GM21786 (cell line): Measurements from ENCODE around the gene KLHL29.

Source experiments
- ATAC-seq: cut with Tn5 transposase; IDR thresholded peaks from one replicate; pipeline ENCODE4 v1.9.1; 2021; ENCODE audit not compliant: unreplicated experiment

Gene KLHL29

GRCh38 chr2:23526835-23527790 is 142.1 kb downstream of the KLHL29 start:
- no peak for ATAC-seq

DNA sequence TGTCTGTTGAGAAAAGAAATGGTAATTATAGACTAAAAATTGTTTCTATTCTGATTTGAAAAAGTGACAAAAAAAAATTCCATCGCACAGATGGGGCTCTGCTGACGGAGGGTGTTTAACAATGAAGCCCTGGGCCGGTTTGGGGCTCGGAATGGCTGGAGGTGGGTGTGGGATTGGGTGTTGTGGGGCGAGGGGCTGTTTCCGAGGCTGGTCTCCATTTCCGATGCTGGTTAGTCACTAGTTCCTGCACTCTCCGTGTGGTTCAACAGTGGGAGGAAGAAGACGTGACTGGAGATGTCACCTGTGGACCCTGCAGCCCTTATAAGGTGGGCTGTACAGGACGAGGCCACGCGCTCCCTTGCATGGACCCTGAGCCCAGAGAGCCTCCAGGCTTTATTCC is 143.2 kb downstream of the KLHL29 start:
- ATAC-seq: no peak

DNA sequence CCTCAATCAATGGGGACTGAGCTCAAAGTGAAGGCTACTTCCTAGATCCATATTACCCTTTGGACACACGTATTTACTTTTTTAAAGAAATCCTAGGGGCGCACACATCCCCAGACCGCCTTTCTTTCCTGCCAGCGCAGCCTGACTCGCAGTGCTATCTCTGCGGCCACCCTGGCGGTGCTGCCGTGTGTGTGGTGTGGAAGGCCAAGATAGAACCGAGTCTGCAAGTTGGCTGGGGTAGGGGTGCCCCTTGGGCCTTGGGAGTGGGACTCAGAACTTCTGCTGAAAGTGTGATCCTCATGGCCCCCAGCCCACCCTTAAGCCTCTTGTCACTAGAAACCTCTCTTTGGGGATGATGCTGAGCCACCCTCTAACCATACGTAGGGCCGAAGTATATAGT is 143.7 kb downstream of the KLHL29 start:
- ATAC-seq: no peak

DNA sequence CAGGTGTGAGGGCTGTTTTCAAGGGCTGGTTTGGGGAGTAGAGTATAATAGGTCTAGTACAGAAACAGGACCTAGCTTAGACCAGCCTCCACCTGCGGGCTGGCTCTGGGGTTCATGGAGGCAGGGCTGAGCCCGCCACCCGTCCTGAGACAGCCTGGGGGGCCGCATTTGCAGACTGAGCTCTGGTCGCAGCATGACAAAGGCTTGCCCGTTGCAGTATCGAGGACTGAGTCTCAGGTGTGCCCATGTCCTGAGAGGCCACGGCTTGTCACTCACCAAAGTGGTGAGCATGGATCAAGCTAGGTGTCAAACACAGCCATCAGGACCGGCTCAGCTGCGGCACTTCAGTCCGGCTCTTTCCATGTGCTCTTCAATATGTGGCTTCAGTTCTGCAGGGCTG is 144.7 kb downstream of the KLHL29 start:
- no peak for ATAC-seq

GRCh38 chr2:23530206-23530908 is 145.4 kb downstream of the KLHL29 start:
- no peak for ATAC-seq

GRCh38 chr2:23530909-23531276 is 145.9 kb downstream of the KLHL29 start:
- no peak for ATAC-seq

GRCh38 chr2:23531280-23531679 is 146.3 kb downstream of the KLHL29 start:
- ATAC-seq: no peak

DNA sequence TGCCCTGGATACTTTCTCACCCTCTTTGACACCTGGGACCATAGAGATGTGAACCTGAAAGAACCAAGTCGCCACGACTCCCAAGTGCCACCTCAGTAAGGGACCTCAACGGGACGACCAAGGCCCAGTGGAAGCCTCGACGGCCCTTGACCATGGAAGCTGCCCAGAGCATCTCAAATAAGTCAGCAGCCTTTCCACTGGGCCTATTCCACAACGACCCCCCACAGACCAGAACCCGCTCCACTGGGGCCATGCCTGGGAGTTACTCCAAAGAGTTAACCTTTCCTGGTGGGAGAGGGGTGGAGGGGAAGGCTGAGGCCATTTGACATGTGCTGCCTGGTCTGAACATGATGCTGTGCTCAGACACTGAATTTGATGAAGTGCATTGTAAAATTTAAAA is 146.9 kb downstream of the KLHL29 start:
- ATAC-seq: no peak

GRCh38 chr2:23532391-23533337 is 147.7 kb downstream of the KLHL29 start:
- ATAC-seq: peak; percentile 89

- ATAC-seq: no peak
These were observed 148.3 kb downstream of the KLHL29 start for GRCh38 chr2:23533338-23533695.

GRCh38 chr2:23534771-23535170 is 149.8 kb downstream of the KLHL29 start:
- ATAC-seq: no peak

DNA sequence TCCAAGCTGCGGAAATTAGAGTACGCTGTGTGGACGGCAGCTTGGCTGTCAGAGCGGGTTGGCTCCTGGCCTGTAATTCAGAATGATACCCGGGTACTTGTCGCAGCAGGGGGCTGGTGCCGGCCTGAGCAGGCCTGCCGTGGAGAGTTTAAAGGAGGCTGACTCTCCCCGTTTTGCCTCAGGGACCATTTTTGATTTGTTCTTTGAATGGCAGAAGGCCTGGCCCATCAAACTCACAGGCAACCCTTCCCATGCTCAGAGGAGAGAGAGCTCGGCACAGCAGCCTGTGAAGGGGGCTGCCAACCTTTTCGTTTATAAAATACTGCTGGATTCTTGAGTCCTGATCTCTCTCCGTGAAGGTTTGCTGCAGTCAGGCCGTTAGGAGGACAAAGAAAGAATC is 151.3 kb downstream of the KLHL29 start:
- ATAC-seq: no peak

DNA sequence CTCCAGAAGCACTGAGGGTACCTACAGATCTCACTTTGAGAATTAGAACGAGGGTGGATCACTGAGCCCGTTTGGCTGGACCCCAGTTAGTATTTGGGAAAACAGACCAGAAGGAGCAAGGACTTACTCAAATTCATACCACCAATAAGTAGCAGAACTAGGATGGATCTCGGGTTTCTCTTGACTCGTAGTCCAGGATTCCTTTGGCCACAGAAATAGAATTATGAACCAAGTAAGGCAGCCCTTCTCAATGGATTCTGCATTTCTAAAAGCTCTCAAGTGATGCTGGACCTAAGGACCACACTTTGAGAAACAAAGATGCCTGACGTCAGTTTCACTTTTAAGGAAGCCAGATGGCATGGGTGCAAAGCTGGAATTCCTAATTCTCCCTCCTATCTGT is 153.0 kb downstream of the KLHL29 start:
- ATAC-seq: no peak

GRCh38 chr2:23538566-23538965 is 153.6 kb downstream of the KLHL29 start:
- no peak for ATAC-seq

- ATAC-seq: no peak
These were observed 155.9 kb downstream of the KLHL29 start for GRCh38 chr2:23540804-23541360.

- no peak for ATAC-seq
These were observed 156.7 kb downstream of the KLHL29 start for GRCh38 chr2:23541503-23542229.

GRCh38 chr2:23542230-23542789 is 157.3 kb downstream of the KLHL29 start:
- no peak for ATAC-seq

- ATAC-seq: no peak
These were observed 158.3 kb downstream of the KLHL29 start for GRCh38 chr2:23543302-23543701.

GRCh38 chr2:23543728-23544127 is 158.7 kb downstream of the KLHL29 start:
- ATAC-seq: no peak
